ENCODE data around the gene ZFPM1.

Gene ZFPM1

GRCh38 chr16:88448461-88449266 lies 4.4 kb upstream of the ZFPM1 start:
- DNase-seq (ENCODE audit: low read depth in 2 of 2) = no peak

DNA sequence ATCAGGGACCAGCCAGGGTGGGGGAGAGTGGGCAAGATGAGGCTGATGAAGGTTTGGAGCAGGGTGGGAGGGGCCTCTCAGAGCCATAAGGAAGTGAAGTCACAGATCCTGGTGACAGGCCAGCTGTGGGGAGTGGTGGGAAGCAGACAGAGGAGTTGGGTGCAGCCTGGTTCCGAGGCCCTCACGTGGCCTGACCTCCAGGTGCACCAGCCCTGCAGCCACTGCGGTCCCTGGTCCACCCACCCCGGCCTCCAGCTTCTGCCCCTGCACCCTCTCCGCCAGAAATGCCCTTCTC lies 3.9 kb upstream of the ZFPM1 start:
- no peak for DNase-seq (ENCODE audit: low read depth in 2 of 2)

GRCh38 chr16:88451586-88452481 lies 1.2 kb upstream of the ZFPM1 start:
- no peak for DNase-seq (ENCODE audit: low read depth in 2 of 2)

- peak; percentile 98 to 99 for DNase-seq (ENCODE audit: low read depth in 2 of 2)
Observed at GRCh38 chr16:88452482-88453216, 431 bp upstream of the ZFPM1 start.

DNA sequence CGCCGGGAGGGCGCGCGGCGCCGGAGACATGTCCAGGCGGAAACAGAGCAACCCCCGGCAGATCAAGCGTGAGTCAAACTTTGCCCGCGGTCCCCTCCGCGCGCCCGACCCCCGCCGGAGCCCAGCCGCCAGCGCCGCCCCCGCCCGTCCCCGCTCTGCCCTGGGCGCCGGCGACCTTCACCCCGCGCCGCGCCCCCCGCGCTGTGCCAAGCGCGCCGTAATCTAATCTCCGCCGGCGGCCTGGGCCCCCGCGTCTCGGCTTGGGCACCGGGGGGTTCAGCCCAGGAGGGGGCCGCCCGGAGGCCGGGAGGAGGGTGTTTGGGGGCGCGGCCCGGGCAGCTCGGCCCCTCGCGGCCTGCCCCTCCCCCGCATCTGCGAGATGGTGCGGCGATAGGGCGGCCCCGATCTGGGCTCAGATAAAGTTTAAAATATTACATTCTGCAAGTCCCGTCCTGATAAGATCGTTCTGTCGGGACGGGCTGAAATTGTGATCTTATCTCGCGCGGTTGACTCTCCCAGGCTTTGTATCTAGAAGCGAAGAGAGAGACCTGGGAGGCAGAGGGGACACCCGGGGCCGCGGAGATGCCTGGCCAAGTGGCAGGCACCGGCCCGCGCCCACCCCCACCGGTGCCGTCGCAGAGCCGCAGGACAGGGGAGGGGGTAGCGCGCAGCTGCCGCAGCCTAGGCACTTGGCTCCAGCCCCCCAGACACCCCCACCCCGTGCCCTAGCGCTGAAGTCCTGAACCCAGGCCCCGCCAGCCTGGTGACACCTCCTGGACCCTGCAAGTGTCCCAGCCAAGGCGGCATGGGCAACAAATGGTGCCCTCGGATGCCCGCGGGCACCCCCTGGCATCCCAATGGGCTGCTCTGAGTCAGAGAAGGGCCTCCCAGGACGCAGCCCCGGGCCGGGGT lies 787 bp downstream of the ZFPM1 start:
- no peak for DNase-seq (ENCODE audit: low read depth in 2 of 2)

GRCh38 chr16:88454523-88454947 lies 1.5 kb downstream of the ZFPM1 start:
- DNase-seq (ENCODE audit: low read depth in 2 of 2) = no peak

- peak; percentile 55 for DNase-seq (ENCODE audit: low read depth in 2 of 2)
Observed at GRCh38 chr16:88455610-88456355, 2.7 kb downstream of the ZFPM1 start.

DNA sequence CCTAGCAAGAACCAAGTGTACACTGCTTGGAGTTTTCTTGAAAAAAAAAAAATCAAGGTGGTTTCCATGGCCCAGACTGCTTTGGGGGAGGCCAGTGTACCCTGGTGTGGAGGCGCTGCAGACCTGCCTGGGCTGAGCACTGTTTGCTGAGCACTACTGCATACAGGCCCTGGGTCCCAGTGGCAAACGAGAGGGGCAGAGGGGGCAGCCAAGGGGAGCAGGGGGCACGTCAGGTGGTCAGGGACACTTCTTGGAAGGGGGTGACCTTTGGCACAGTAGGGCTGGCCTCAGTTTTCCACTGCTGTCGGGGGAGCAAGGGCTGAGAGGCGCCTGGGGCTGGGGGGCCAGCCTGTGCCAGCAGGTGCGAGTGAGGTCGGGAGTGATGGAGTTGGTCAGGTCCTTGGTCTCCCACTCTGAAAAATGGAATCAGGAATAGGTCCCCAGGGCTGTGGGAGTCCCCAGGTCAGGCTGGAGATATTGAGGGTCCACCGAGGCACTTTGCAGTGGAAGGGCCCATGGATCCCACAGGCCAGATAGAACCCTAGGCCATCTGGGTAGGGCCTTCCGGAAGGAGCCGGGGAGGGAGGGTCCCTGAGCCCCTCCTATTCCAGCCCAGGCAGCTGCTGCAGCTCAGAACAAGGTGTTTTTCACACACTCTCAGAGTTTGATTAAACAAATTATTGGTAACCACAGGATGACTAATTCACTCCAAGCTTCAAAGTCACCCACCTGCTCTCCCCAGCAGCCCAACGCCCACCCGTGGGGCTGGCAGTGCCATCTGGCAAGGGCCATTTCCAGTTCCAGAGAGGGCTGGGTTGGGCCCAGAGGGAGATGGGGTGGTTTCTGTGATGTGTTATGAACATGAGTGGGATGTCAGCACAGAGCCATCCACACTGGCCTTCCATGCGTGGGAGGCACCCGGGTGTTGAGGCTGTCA lies 3.5 kb downstream of the ZFPM1 start:
- peak in 1 of 2 donors; percentile 47 for DNase-seq (ENCODE audit: low read depth in 2 of 2)

- no peak for DNase-seq (ENCODE audit: low read depth in 2 of 2)
Observed at GRCh38 chr16:88458039-88458772, 5.1 kb downstream of the ZFPM1 start.

DNA sequence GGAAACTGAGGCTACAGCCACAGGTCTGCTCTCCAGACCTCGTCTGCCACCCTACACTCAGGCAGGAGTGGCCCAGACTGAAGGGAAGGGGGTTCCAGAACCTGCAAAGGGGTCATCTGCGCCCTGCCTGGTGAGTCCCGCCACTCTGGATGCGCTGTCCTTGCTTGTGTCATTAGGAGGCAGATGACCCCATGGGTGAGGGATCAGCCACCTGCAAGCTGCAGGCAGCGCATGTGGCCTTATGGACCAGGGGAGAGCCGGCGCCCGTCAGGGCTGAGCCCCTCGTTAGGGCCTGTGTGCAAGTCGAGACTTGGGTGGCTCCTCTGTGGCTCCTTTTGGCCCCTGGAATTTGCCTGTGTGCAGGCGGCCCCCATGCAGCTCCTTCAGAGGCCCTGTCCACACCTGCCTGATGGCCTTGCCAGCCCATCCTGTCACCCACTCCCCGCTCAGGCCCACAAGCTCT lies 5.7 kb downstream of the ZFPM1 start:
- no peak for DNase-seq (ENCODE audit: low read depth in 2 of 2)

- no peak for DNase-seq (ENCODE audit: low read depth in 2 of 2)
Observed at GRCh38 chr16:88459366-88460073, 6.4 kb downstream of the ZFPM1 start.

DNA sequence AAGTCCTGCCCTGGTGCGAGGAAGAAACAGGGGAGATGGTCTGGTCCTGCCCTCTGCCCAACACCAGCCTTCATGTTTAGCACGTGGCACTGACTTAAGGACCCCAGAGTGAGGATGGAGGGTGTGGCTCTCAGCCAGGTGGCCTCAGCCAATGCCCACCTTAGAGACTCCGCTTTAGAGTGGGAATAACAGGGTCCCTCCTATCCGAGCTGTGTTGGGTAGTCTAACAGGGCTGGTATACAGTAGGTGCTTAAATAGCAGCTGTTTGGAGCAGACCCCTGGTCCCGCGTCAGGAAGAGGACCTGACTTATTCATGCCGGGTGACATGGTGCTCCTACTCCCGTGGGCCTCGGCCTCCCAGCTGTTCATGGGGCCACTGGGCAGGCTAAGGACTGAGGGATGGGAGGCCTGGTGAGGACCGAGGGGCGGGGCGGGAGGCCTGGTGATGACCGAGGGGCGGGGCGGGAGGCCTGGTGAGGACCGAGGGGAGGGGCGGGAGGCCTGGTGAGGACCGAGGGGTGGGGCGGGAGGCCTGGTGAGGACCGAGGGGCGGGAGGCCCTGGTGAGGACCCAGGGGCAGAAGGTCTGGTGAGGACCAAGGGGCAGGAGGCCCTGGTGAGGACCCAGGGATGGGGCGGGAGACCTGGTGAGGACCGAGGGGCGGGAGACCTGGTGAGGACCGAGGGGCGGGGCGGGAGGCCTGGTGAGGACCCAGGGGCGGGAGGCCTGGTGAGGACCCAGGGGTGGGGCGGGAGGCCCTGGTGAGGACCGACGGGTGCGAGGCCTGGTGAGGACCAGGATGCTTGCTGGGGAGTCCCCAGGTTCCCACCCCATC lies 7.6 kb downstream of the ZFPM1 start:
- DNase-seq (ENCODE audit: low read depth in 2 of 2) = no peak

GRCh38 chr16:88461331-88462269 lies 8.5 kb downstream of the ZFPM1 start:
- no peak for DNase-seq (ENCODE audit: low read depth in 2 of 2)

GRCh38 chr16:88462396-88462795 lies 9.3 kb downstream of the ZFPM1 start:
- DNase-seq (ENCODE audit: low read depth in 2 of 2) = no peak

DNA sequence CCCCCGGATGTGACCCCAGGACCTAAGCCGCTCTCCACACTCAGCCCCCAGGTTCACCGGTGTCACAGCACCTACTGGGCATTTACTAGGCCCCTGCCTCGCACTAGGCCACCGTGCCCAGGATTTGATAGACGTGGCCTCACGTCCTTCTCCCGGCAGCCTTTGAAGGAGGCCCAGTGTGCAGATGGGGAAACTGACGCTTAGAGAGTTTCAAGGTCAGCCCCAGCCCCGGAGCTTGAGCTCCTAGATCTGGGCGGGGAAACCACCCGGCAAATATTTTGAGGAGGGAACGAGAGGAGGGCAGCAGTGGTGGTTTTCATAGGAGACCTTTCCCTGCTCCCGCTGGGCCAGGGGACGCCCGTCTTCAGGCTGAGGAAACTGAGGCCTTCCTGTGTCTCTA lies 10.3 kb downstream of the ZFPM1 start:
- no peak for DNase-seq (ENCODE audit: low read depth in 2 of 2)
